ENCODE measurements around the gene HSPB1.

DNA sequence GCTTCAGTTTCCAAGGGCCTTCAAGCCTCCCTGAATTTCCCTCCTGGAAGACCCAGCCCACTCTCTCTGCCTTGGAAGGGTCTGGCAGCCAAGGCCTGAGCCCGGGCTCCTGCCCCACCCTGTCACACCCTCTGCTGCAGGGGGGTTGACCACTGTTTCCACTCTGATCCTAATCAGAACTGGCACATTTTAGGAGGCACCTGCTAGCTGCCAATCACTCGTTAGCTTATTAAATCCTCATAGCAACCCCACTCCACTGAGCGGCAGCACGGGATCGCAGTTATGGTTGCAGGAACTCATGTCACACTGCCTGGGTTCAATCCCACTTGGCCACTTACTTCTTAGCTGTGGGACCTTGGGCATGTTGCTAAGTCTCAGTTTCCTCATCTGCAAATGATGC, 12.9 kb downstream of the HSPB1 start:
- TF ChIP-seq USF1 (IDR thresholded peaks at IDR 0.05) (no peak), EP300 (IDR thresholded peaks at IDR 0.05; ENCODE audit: borderline replicate concordance) (no peak), CEBPB (IDR thresholded peaks at IDR 0.05) (no peak), TEAD4 (IDR thresholded peaks at IDR 0.05) (no peak), REST (IDR thresholded peaks at IDR 0.05; ENCODE audit: low read depth) (no peak), YY1 (IDR thresholded peaks at IDR 0.05; ENCODE audit: low read depth) (no peak), TCF12 (IDR thresholded peaks at IDR 0.05; ENCODE audit: low read depth) (no peak), CREB1 (IDR thresholded peaks at IDR 0.05; ENCODE audit: low read depth) (no peak), EGR1 (IDR thresholded peaks at IDR 0.05) (no peak), TAF1 (IDR thresholded peaks at IDR 0.05; ENCODE audit: low read depth) (no peak), NFIC (IDR thresholded peaks at IDR 0.05) (no peak)
